ENCODE measurements around the gene ITGAE. TPM values are rescaled to one million over a fixed set of nuclear protein-coding genes. Genes with fewer than 3 reads are reported as not detected.

ITGAE gene
- total and polyA plus RNA-seq, 8 donors, result 4.4 to 29.0 (median 7.0) TPM

- peak in 1 of 6 donors; percentile 68 for DNase-seq
- intact Hi-C loops (cut with DNase I), result no loop called here
- H3K27ac ChIP-seq, result no peak within 1 kb of the TSS
- peak; percentile 56 to 74 (median 68) for ATAC-seq
- H3K4me1 ChIP-seq, result no peaks in the 10 kb centered on the region
- H3K27me3 ChIP-seq, result no peaks in the 10 kb centered on the region
- 0 to 1% methylated on average over 63 to 65 of the region's 65 CpGs for WGBS, 2 donors
- H3K36me3 ChIP-seq, result no peaks in the 10 kb centered on the region
- peak within 1 kb of the TSS; percentile 12 to 62 (median 28) for H3K4me3 ChIP-seq
- TF ChIP-seq CTCF (IDR thresholded peaks at IDR 0.05), result no peak
- no peaks in the 10 kb centered on the region for H3K9me3 ChIP-seq
- no peak for FAIRE-seq
These were observed 105.1 kb downstream of the ITGAE start, which contains the start of gene P2RX5 for GRCh38 chr17:3695723-3696411. P2RX5 (minus strand) TSS chr17:3696155; CDS start chr17:3696005, 150 bp downstream.

GRCh38 chr17:3695129-3695722, 105.8 kb downstream of the ITGAE start:
- no peak for TF ChIP-seq CTCF (IDR thresholded peaks at IDR 0.05)
- Histone ChIP-seq H3K36me3 (no peaks in the 10 kb centered on the region), H3K4me3 (peak overlapping the region in 2 of 4 donors; percentile 18 to 62), H3K27ac (no peak overlapping the region), H3K9me3 (no peaks in the 10 kb centered on the region), H3K4me1 (no peaks in the 10 kb centered on the region), H3K27me3 (no peaks in the 10 kb centered on the region)
- intact Hi-C loops (cut with DNase I), result no loop called here
- ATAC-seq (peak in 3 of 4 donors; percentile 25 to 45 (median 37)), DNase-seq (no peak), FAIRE-seq (no peak)
- WGBS, 2 donors, result 19 to 20% methylated on average over 16 to 17 of the region's 17 CpGs

GRCh38 chr17:3693829-3694231, 107.2 kb downstream of the ITGAE start:
- Histone ChIP-seq H3K27me3 (no peaks in the 10 kb centered on the region), H3K9me3 (no peaks in the 10 kb centered on the region)
- ATAC-seq, result no peak

GRCh38 chr17:3693141-3693540, 107.8 kb downstream of the ITGAE start:
- 47 to 53% methylated on average over 4 of the region's 4 CpGs for WGBS, 2 donors
- no peaks in the 10 kb centered on the region for H3K36me3 ChIP-seq
- intact Hi-C loops (cut with DNase I), result no loop called here
- TF ChIP-seq CTCF (IDR thresholded peaks at IDR 0.05), result no peak
- ATAC-seq, result no peak
- no peaks in the 10 kb centered on the region for H3K9me3 ChIP-seq
- DNase-seq, result no peak
- no peaks in the 10 kb centered on the region for H3K27me3 ChIP-seq
- no peaks in the 10 kb centered on the region for H3K4me1 ChIP-seq
- FAIRE-seq, result no peak
- no peak overlapping the region for H3K4me3 ChIP-seq
- H3K27ac ChIP-seq, result no peak overlapping the region

More at GRCh38 chr17:3693829-3694231, 107.2 kb downstream of the ITGAE start:
- Histone ChIP-seq H3K4me3 (no peak overlapping the region), H3K4me1 (no peaks in the 10 kb centered on the region), H3K36me3 (no peaks in the 10 kb centered on the region), H3K27ac (no peak overlapping the region)
- TF ChIP-seq CTCF (IDR thresholded peaks at IDR 0.05), result no peak
- no peak for FAIRE-seq
- intact Hi-C loops (cut with DNase I), result no loop called here
- 62 to 65% methylated on average over 9 of the region's 9 CpGs for WGBS, 2 donors
- no peak for DNase-seq

- H3K4me3 ChIP-seq, result no peak overlapping the region
- no peak for TF ChIP-seq CTCF (IDR thresholded peaks at IDR 0.05)
- 73 to 78% methylated on average over 9 of the region's 9 CpGs for WGBS, 2 donors
- no peak overlapping the region for H3K27ac ChIP-seq
- H3K27me3 ChIP-seq, result no peaks in the 10 kb centered on the region
- no peaks in the 10 kb centered on the region for H3K4me1 ChIP-seq
- H3K36me3 ChIP-seq, result no peaks in the 10 kb centered on the region
- ATAC-seq, result no peak
- intact Hi-C loops (cut with DNase I), result no loop called here
- DNase-seq, result no peak
- FAIRE-seq, result no peak
- no peaks in the 10 kb centered on the region for H3K9me3 ChIP-seq
These were observed 108.6 kb downstream of the ITGAE start for GRCh38 chr17:3692346-3692745.
